OCI-LY1 (cell line): ENCODE measurements around the gene KDM4B.

ENCODE experiments used
- EZH2 ChIP-seq: fragments of 200-600 bp; sonication (generic), shearing (Covaris generic); IDR thresholded peaks from 2 replicates; pipeline ENCODE4 v1.8.0; 2017; ENCODE audit warnings: borderline replicate concordance, mixed run types, mild to moderate bottlenecking, antibody characterized with exemption, low read length, moderate library complexity, mixed read lengths
- TF ChIP-seq, protein P1 (sequence below): fragments of 200-600 bp; sonication (generic), shearing (Covaris generic); IDR thresholded peaks from 2 replicates; pipeline ENCODE4 v1.5.1; 2017; ENCODE audit warnings: mild to moderate bottlenecking, antibody characterized with exemption, low read length, moderate library complexity, mixed read lengths

DNA sequence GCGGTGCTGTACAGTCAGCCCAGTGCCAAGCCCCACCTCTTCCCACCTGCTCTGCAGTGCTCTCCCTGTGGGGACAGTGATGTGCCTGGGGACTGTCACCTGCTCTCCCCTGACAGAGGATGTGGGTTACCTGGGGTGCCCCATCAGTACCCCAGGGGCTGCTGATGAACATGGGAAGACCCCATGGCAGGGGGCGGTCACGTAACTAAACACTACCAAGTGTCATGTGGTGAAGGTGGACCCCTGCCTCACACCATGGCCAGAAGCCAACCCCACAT, 12.7 kb downstream of the KDM4B start:
- TF ChIP-seq, protein P1, sequence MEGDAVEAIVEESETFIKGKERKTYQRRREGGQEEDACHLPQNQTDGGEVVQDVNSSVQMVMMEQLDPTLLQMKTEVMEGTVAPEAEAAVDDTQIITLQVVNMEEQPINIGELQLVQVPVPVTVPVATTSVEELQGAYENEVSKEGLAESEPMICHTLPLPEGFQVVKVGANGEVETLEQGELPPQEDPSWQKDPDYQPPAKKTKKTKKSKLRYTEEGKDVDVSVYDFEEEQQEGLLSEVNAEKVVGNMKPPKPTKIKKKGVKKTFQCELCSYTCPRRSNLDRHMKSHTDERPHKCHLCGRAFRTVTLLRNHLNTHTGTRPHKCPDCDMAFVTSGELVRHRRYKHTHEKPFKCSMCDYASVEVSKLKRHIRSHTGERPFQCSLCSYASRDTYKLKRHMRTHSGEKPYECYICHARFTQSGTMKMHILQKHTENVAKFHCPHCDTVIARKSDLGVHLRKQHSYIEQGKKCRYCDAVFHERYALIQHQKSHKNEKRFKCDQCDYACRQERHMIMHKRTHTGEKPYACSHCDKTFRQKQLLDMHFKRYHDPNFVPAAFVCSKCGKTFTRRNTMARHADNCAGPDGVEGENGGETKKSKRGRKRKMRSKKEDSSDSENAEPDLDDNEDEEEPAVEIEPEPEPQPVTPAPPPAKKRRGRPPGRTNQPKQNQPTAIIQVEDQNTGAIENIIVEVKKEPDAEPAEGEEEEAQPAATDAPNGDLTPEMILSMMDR, result no peak
- TF ChIP-seq EZH2, result no peak
